PC-9 (cell line): ENCODE measurements around the gene ARHGEF37. TPM values are rescaled to one million over a fixed set of nuclear protein-coding genes. Genes with fewer than 3 reads are reported as not detected.

ENCODE experiments used
- BruUV-seq: library from RNA; stranded (reverse); fragments of 400-500 nt; replicated peaks from 2 replicates; lab custom pipeline; 2021; lab: Mats Ljungman, UMichigan
- CTCF ChIA-PET: fragments of 300-600 bp; sonication (Branson Sonifier 250); formaldehyde crosslinking; loops from one replicate; lab custom pipeline; 2022; ENCODE audit warnings: antibody characterized with exemption; lab: Charles Lee
- POLR2A ChIA-PET: fragments of 300-600 bp; sonication (Branson Sonifier 250); formaldehyde crosslinking; loops from one replicate; lab custom pipeline; 2022; ENCODE audit warnings: antibody characterized with exemption; ENCODE audit not compliant: unreplicated experiment; lab: Charles Lee
- DNase-seq, 2 experiments: peaks; one replicate each; pipeline versions ENCODE4 v3.0.0 to v3.0.0-alpha.2; 2015 to 2022; ENCODE audit warnings: mixed read lengths in 1 of 2
- H2AFZ ChIP-seq: fragments of 200-600 bp; sonication (generic); 2 replicates; pipeline ENCODE4 v1.8.1; 2017; ENCODE audit warnings: antibody characterized with exemption
- H3F3A ChIP-seq: fragments of 200-600 bp; sonication (generic); 2 replicates; pipeline ENCODE4 v1.8.1; 2017; ENCODE audit warnings: antibody characterized with exemption, mild to moderate bottlenecking, low read depth; ENCODE audit not compliant: insufficient read depth
- H3K27ac ChIP-seq: fragments of 200-600 bp; sonication (generic); 2 replicates; pipeline ENCODE4 v1.6.1; 2016; ENCODE audit warnings: mixed run types
- H3K27me3 ChIP-seq: fragments of 200-600 bp; sonication (generic); 2 replicates; pipeline ENCODE4 v1.6.1; 2016; ENCODE audit warnings: low read depth, mixed run types; ENCODE audit not compliant: insufficient read depth
- H3K36me3 ChIP-seq: fragments of 200-600 bp; sonication (generic); 2 replicates; pipeline ENCODE4 v1.6.1; 2016; ENCODE audit warnings: low read depth, mixed run types
- H3K4me1 ChIP-seq: fragments of 200-600 bp; sonication (generic); replicated peaks from 2 replicates; pipeline ENCODE4 v1.6.1; 2016; ENCODE audit warnings: mixed run types; ENCODE audit not compliant: insufficient read depth
- H3K4me2 ChIP-seq: fragments of 200-600 bp; sonication (generic); 2 replicates; pipeline ENCODE4 v1.6.1; 2017; ENCODE audit warnings: mixed run types
- H3K4me3 ChIP-seq: fragments of 200-600 bp; sonication (generic); 2 replicates; pipeline ENCODE4 v1.6.1; 2016; ENCODE audit warnings: mixed run types
- H3K79me2 ChIP-seq: fragments of 200-600 bp; sonication (generic); 2 replicates; pipeline ENCODE4 v1.6.1; 2017; ENCODE audit warnings: low read depth, mixed run types
- H3K9me2 ChIP-seq: fragments of 200-600 bp; sonication (generic); 2 replicates; pipeline ENCODE4 v1.8.1; 2017; ENCODE audit warnings: mild to moderate bottlenecking; ENCODE audit not compliant: insufficient read depth
- H3K9me3 ChIP-seq: fragments of 200-600 bp; sonication (generic); 2 replicates; pipeline ENCODE4 v1.8.1; 2016; ENCODE audit warnings: low read depth; ENCODE audit not compliant: insufficient read depth
- H4K20me1 ChIP-seq: fragments of 200-600 bp; sonication (generic); 2 replicates; pipeline ENCODE4 v1.8.1; 2017; ENCODE audit not compliant: insufficient read depth
- CTCF ChIP-seq: fragments of 200-600 bp; sonication (generic); conservative IDR thresholded peaks from 2 replicates; pipeline ENCODE4 v1.6.1; 2017; ENCODE audit warnings: mixed run types, antibody characterized with exemption, mild to moderate bottlenecking, moderate library complexity
- EZH2 ChIP-seq: fragments of 200-600 bp; sonication (generic); IDR thresholded peaks from 2 replicates; pipeline ENCODE4 v1.8.0; 2017; ENCODE audit warnings: antibody characterized with exemption, low read depth
- intact Hi-C: fragments of 100-400 bp; cut with micrococcal nuclease; formaldehyde crosslinking; loops from one replicate; pipeline ENCODE4 v1.10.0; 2022; ENCODE audit not compliant: unreplicated experiment
- total RNA-seq: library from RNA; stranded (reverse); gene quantifications from 2 replicates; pipeline ENCODE4 v1.2.3, GENCODE V29; 2021

ARHGEF37 gene
- total RNA-seq, 1 experiment from 2014 or later, result 5.5 TPM

- CTCF ChIA-PET, result no interaction called here
- no peak overlapping the region for H3K27ac ChIP-seq
- no peaks in the 10 kb centered on the region for H4K20me1 ChIP-seq
- H3K9me2 ChIP-seq, result no peaks in the 10 kb centered on the region
- no peaks in the 10 kb centered on the region for H3F3A ChIP-seq
- no peaks in the 10 kb centered on the region for H3K79me2 ChIP-seq
- TF ChIP-seq CTCF (no peak), EZH2 (no peak)
- H3K9me3 ChIP-seq, result 0 out of 2 replicates have a peak, but pooled peaks cover 5% of the 10 kb centered on the region
- POLR2A ChIA-PET, result no interaction called here
- DNase-seq, result no peak
- H2AFZ ChIP-seq, result no peak overlapping the region
- no TSS peak for BruUV-seq
- no peaks in the 10 kb centered on the region for H3K27me3 ChIP-seq
- no peaks in the 10 kb centered on the region for H3K36me3 ChIP-seq
- H3K4me2 ChIP-seq, result no peak overlapping the region
- intact Hi-C loops, result no loop called here
- H3K4me1 ChIP-seq, result peaks cover 6% of the 10 kb centered on the region; the same call in 1 of the 2 replicates
- no peak overlapping the region for H3K4me3 ChIP-seq
Measured at GRCh38 chr5:149671544-149671943, 90.2 kb downstream of the ARHGEF37 start.

GRCh38 chr5:149672701-149673476, 91.6 kb downstream of the ARHGEF37 start:
- intact Hi-C loops, result no loop called here
- H3K4me1 ChIP-seq, result peaks cover 6% of the 10 kb centered on the region; the same call in 1 of the 2 replicates
- no peaks in the 10 kb centered on the region for H3F3A ChIP-seq
- H3K27me3 ChIP-seq, result no peaks in the 10 kb centered on the region
- H3K79me2 ChIP-seq, result no peaks in the 10 kb centered on the region
- H2AFZ ChIP-seq, result no peak overlapping the region
- ChIA-PET POLR2A (no interaction called here), CTCF (interaction anchor here (0.6 to 0.7 kb wide), 2 partner anchors 41 to 80 kb away, joined by 3 read pairs; no protein-coding TSS in a partner anchor)
- no peak overlapping the region for H3K4me2 ChIP-seq
- H3K9me3 ChIP-seq, result 0 out of 2 replicates have a peak, but pooled peaks cover 5% of the 10 kb centered on the region
- TF ChIP-seq EZH2, result no peak
- TF ChIP-seq CTCF, result no peak
- no peaks in the 10 kb centered on the region for H3K9me2 ChIP-seq
- no TSS peak for BruUV-seq
- no peak overlapping the region for H3K27ac ChIP-seq
- no peaks in the 10 kb centered on the region for H4K20me1 ChIP-seq
- H3K4me3 ChIP-seq, result no peak overlapping the region
- H3K36me3 ChIP-seq, result no peaks in the 10 kb centered on the region
- DNase-seq, result no peak

GRCh38 chr5:149674686-149675085, 93.4 kb downstream of the ARHGEF37 start:
- intact Hi-C loops, result no loop called here
- no peak for TF ChIP-seq EZH2
- no peak for TF ChIP-seq CTCF
- Histone ChIP-seq H3K4me3 (no peak overlapping the region), H3K4me1 (peaks cover 6% of the 10 kb centered on the region; the same call in 1 of the 2 replicates), H4K20me1 (no peaks in the 10 kb centered on the region), H3K9me2 (no peaks in the 10 kb centered on the region), H3F3A (no peaks in the 10 kb centered on the region), H3K79me2 (no peaks in the 10 kb centered on the region), H2AFZ (no peak overlapping the region), H3K36me3 (no peaks in the 10 kb centered on the region), H3K27ac (no peak overlapping the region), H3K27me3 (no peaks in the 10 kb centered on the region), H3K4me2 (no peak overlapping the region), H3K9me3 (0 out of 2 replicates have a peak, but pooled peaks cover 5% of the 10 kb centered on the region)
- DNase-seq, result no peak
- BruUV-seq, result no TSS peak
- POLR2A ChIA-PET, result no interaction called here
- CTCF ChIA-PET, result no interaction called here
